NCI-H2196 (cell line): ENCODE results near the gene GMDS.

Experiments
- DNase-seq: peaks from one replicate; lab custom pipeline; 2025; ENCODE audit not compliant: unreplicated experiment; lab: John Stamatoyannopoulos, UW

GMDS gene

GRCh38 chr6:1817033-1817761 lies 428.2 kb downstream of the GMDS start:
- DNase-seq, result no peak

DNA sequence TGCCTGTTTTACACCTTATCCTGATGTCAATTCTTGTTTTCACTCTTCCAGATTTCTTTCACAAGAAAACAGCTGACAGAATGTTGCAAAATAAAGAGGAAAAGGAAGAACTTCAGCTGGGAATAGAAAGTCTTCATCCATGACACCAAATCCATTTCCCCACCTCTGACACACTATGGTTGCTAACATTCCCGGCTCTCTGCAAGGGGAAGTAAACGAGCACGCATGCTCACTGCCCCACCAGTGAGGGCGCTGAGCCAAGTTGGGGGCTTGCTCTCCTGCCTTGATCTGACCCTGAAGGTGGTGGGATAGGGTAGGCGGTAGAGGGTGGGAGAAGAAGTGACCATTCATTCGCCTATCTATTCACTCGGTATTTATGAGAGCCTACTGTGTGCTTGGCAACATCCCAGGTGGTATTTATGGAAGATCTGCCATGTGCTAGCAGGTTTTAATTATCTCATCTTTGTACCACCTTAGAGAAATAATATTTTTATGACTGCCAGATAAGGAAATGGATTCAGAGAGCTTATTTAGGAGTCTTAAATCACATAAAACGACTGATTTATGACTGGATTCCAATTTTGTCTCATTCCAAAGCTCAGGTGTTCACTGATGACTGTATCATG lies 429.5 kb downstream of the GMDS start:
- DNase-seq, result no peak

GRCh38 chr6:1814279-1814678 lies 431.1 kb downstream of the GMDS start:
- DNase-seq, result no peak

DNA sequence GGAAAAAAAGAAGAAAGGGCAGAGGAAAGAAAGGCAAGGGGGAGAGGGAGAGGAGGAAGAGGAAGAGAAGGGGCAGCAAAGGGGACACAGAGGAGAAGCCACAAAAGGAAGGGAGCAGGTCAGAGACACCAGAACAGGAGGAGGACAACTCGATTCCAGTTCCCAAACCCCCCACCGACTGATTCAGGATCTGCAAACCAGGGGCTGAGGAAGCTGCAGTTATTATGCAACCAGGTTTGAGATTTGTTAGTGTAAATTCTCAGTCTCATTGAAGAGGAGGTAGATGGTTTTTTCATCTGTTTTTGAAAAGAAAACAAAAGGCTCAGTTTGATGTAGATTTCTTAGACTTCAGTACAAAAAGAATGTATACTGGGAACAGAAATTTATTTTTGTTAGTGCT lies 432.9 kb downstream of the GMDS start:
- no peak for DNase-seq

GRCh38 chr6:1812034-1812433 lies 433.4 kb downstream of the GMDS start:
- no peak for DNase-seq

DNA sequence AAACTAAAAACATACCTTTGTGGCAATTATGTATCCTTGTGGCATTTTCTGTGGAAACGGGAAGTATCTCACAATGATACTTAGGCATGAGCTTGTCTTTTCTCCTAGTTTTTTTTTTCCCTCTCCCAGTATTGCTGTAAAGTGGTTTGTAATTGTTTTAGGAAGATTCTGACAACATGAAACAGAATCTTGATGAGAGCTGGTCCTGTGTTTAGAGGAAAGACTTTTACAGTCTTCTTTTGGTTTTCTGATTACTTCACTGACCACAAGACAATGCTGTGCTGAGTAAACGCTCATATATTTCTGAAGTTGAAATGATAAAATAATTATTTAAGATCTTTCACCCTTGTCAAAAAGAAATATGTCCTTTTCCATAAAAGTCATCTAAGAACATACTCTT lies 434.5 kb downstream of the GMDS start:
- DNase-seq, result no peak

GRCh38 chr6:1809291-1809988 lies 436.0 kb downstream of the GMDS start:
- DNase-seq, result no peak

- DNase-seq, result no peak
Measured at GRCh38 chr6:1806935-1807334, 438.5 kb downstream of the GMDS start.

GRCh38 chr6:1802491-1803395 lies 442.7 kb downstream of the GMDS start:
- DNase-seq, result no peak

DNA sequence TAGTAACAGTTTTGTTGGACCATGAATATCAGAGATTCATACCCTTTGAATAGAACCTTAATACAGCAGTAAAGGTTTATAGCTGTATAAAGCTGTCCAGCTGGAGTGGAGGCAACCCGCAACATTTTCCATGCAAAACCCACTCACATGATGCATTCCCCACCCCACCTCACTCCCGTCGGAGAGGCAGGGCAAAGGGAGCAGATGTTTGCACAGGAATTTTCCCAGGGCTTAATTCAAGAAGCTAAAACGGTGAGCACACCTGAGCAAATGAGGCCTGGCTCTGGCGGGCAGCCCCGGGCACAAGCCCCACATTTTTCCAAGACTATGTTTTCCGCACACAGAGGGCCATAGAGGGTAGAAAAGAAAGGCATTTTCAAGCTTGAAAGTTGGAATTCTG lies 444.0 kb downstream of the GMDS start:
- no peak for DNase-seq

GRCh38 chr6:1800845-1801244 lies 444.6 kb downstream of the GMDS start:
- no peak for DNase-seq

DNA sequence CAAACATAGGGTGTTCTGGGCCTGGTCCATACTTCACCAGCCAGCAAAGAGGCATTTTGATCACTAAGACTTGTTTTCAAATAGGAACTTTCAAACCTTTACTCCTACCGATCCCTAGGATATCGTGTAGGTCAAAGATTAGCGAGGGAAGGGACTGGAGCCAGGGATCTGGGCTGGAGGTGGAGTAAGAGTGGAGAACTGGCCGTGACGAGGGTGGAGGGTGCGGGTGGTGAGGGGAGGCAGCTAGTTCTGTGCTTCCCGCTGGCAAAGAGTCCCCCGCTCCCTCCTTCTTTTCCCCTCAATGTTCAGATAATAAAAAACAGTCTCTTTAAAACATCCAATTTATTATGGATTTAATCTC lies 446.5 kb downstream of the GMDS start:
- DNase-seq, result no peak

GRCh38 chr6:1798303-1798964 lies 447.0 kb downstream of the GMDS start:
- no peak for DNase-seq

DNA sequence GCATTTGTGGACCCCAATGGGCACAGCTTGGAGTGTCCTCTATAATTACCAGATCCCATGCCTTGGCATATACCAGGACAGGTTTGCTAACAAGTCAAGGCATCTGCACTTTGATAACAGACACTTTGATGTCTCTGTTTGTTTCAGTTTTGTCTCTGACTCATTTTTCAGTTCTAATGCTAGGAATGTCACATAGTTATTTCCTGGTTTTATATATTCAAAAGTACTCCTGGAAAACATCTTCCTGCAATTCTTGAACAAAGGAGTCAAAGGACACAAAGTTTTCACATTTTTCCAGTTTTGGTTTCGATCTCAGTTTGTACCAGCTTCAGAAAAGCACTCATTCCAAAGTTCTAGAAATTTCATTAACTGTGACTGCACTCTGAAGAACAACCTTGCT lies 447.6 kb downstream of the GMDS start:
- DNase-seq, result no peak

DNA sequence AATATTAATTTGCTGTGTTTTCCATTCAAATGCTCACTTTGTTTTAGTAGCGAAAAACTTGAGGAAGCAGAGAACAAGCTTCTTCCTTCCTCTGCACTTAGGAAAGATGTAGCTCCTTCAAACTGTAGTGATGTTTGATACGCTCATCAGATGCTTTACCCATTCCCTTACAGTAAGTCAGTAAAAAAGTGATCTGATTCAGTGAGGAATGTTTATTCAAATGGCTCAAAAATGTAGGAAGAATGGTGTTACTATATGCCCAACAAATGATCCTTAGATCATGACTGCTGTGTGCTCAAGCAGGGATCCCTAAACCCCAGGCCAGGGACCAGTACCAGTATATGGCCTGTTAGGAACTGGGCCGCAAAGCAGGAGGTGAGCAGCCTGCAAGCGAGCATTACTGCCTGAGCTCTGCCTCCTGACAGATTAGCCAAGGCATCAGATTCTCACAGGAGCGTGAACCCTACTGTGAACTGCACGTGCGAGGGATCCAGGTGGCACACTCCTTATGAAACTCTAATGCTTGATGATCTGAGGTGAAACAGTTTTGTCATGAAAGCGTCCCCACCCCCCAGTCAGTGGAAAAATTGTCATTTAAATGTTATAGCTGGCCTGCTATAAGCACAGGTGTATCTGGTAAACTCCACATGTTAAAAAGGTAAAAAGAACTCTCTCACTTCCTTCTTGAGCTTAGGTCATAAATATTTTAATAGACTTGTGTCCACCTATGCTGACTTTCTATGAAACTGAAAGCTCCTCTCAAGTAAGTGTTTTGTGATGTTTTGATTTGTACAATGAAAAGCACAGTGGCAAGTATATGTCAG lies 448.5 kb downstream of the GMDS start:
- no peak for DNase-seq

DNA sequence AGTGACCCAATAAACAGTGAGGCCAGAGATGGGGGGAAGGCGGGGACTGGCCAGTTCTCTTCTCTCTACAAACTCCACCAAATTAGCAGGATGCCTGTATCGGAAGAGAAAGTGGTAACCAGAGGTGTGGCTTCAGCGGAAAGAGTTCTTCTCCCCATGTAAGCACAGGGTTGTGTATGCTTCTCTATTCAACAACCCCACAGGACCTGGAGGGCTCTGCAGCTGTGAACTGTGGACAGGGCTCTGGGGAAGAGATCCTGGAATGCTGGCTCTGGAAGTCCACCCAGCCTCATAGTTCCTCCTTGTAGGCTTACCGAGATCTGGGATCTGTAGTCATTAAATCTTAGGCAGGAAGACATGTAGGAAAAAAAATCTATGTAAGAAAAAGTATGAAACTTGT lies 449.5 kb downstream of the GMDS start:
- no peak for DNase-seq

GRCh38 chr6:1792989-1793388 lies 452.4 kb downstream of the GMDS start:
- DNase-seq, result no peak

DNA sequence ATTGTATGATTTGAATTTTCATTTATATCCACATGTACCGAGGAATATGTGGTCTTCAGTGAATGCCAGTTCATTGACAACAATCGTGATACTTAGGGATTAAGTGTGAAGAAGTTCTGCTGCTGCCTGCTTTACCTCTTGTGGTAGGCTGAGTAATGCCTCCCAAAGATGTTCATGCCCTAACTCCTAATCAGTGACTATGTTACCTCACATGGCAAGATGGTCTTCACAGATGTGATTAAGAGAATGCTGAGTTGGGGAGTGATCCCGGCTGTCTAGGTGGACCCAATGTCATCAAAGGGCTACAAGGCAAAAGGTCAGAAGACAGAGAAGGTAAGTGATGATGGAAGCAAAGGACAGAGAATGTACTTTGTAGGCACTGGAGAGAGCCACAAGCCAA lies 454.7 kb downstream of the GMDS start:
- DNase-seq, result no peak

DNA sequence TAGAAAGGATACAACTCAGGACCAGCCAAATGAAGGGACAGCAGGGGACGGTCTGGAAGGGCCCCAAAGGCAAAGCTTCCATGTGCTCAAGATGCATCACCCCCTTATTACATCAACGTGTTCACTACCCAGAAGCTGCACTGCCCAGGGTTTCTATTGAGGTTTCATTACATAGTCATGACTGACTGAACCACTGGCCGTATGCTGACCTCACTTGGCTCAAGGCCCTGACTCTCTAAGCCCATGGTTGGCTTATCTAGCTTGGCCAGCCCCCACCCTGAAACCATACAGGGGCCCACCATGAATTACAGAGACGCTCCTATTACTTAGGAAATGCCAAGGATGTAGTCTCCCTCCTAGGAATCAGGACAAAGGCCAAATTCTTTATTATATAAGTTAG lies 456.3 kb downstream of the GMDS start:
- DNase-seq, result no peak

DNA sequence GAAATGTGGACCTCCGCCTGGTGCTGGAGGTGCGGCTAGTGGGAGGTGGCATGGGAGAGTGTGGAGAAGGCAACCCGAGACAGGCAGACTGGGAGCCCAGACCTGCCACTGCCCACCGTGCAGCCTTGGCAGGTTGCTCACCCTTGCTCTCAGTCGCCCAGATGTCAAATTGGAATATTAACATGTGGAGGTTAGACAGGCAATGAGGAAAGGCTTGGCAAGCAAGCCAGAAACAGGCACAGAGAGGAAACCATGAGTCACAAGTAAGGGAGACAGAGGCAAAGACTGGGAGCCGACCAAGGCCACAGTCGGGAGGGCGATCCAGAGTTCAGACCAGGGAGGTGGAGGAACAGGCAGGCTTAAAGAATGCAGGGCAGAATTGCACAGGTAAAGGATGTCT lies 457.5 kb downstream of the GMDS start:
- DNase-seq, result no peak
